SHP77 (cell line): Measurements from ENCODE around the gene ASB11.

Experiments used
- DNase-seq, 2 experiments: peaks; one replicate each; lab custom pipeline; 2025; lab: John Stamatoyannopoulos, UW

ASB11 gene

GRCh38 chrX:15315509-15315908 lies at the start of gene ASB11:
Gene ASB11, minus strand, starts transcription at chrX:15315640. Its CDS starts 35 bp downstream, at chrX:15315605.
- DNase-seq, result no peak

DNA sequence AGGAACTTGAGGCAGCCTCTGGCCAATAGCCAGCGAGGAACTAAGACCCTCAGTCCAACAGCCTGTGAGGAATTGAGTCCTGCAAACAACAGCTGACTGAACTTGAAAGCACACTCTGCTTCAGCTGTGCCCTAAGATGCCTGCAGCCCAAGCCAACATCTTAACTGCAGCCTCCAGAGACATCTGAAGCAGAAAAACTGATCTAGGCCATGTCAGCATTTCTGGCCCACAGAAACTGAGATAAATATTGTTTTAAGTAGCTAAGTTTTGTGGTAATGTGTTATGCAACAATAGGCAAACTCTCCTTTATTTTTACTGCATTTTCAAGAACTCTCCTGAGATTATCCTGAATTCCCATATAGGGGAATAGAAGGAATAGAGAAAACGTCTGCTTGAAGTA lies 44.3 kb upstream of the ASB11 start:
- DNase-seq, result no peak

- no peak for DNase-seq
Measured at GRCh38 chrX:15358533-15358932, 43.1 kb upstream of the ASB11 start.

DNA sequence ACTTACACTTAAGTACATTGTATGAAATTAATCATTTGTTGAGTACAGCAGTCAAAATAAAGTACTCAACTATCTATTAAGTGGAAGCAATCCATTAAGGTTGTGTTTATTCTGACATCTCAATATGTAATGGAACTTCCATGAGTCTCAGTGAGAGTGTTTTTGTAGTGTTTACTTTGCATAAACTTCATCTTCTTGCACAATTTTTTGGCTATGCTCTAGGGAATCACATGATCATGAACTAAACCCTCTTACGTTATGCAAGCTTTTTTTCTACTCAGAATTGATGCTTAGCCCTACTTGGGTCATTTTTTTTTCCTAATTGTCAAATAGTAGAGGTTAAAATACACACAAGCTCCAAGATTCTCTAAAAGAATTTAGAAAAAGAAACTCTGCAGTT lies 41.0 kb upstream of the ASB11 start:
- DNase-seq, result no peak

- DNase-seq, result no peak
Measured at GRCh38 chrX:15350329-15350996, 35.0 kb upstream of the ASB11 start.

DNA sequence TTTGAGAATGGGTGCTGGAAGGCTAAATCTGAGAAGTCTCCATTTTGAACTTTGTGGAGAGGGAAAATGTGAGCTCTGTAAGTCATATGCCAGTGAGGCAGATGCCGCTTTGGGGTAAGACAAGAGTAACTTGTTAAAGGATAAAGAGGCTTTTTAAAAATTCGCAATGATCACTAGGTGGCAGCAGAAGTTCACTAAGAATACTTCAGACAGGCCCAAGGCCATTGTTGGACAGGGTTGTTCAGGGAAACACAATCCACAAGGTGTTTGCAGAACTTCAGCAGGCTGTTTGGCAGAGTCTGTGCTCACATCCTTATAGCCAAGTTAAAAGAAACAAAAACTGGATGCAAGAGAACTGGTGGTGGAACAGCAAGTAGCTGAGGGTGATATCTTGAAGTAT lies 33.6 kb upstream of the ASB11 start:
- DNase-seq, result peak; percentile 23 to 41

DNA sequence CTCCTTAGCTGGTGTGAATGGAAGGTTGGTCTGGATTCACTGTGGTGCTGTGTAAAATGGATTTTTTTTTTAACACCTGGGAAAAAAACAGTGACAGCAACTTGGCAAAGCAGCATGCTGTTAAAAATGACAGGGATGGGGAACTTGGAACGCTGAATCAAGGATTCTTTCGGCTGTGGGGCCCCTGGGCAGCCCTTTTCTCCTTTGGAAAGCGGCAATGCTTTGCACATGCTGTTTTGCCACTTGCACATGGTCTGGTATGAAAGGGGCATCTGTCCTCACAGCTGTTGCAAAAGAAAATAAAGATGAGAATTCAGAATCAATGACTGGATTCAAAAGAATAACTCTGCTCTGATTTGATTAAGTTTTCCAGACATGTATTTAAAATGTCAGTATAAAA lies 30.5 kb upstream of the ASB11 start:
- DNase-seq, result no peak

DNA sequence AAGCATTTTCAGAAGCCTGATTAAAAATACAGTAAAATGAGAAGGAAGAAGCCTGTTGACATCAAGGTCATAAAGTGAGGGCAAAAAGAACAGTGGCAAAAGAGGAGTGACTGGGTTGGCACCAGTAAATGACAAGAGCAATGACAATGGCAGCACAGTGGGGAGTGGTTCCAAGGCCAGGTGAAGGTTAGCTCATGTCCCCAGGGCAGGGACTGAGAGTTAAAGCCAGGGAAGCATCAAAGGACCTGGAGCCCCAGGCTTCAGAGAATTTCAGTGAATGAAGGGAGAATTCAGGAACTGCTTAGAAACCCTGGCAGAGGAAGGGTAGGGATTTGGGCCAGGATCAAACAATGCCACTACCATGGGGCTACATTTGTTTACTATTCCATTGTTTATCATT lies 28.7 kb upstream of the ASB11 start:
- no peak for DNase-seq

GRCh38 chrX:15343075-15343476 lies 27.6 kb upstream of the ASB11 start:
- no peak for DNase-seq

DNA sequence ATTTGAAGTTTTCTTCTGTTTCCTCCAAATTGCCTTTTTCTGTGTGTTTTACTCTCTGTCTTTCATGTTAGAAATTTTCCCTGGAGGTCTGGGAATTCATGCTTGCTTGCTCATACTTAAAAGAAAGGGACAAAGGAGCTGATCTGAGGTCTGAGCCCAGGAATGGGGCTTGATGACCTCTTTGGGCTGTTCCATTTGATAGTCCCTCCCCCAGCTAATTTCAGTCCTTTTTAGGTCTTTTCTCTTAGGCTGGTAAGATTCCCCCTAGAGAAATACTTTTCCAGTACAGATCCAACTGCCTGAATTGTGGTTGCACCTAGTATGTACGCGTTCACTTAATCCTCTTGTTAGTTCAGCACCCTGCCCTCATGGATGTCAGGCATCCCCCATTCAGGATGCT lies 25.4 kb upstream of the ASB11 start:
- no peak for DNase-seq

GRCh38 chrX:15336023-15336413 lies 20.6 kb upstream of the ASB11 start:
- DNase-seq, result peak; percentile 14 to 17

DNA sequence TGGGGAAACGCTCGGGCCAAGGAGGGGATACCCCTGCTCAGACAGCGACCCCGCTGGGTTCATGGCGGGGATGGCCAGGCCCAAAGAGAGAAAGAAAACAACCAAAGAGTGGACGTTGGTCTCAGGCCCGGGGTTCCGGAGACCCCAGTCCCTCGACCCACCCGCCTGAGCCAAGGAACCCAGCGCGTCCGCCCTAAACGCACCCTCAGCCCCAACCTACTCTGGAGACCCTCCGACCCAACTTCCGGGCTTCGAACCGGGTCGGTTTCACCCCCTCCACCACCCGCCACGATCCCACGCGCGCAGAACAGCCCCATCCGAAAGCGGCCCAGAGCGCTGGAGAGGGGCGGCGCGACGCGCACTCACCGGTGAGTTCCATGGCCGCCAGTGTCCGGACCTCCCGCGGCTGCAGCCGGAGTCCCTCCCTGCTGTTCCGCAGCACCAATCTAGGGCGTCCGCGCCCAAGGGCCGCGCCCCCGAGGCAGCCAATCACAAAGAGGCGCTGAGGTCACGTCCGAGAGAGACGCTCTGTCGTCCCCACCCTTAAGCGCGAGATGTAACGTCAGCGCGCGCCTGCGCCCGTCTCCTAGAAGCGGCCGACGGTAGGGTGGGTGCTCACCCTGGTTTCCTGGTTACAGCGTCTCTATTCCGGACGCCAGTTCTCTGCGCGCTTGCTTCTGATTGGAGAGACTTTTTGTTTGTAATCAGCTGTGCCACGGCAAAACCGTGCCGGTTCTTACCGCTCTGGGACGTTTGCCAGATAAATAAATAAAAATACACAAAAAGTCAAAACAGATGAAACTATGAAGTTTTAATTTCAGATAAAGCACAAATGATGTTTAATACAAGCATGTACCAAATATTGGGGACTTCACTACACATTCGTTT lies 19.9 kb upstream of the ASB11 start, which contains the start of gene PIGA:
Gene PIGA (minus strand): TSS at position 389 of the 888 bp plus-strand sequence. CDS start 3,593 bp downstream, outside the sequence.
- peak; percentile 89 to 93 for DNase-seq

GRCh38 chrX:15334561-15334960 lies 19.1 kb upstream of the ASB11 start:
- DNase-seq, result no peak

DNA sequence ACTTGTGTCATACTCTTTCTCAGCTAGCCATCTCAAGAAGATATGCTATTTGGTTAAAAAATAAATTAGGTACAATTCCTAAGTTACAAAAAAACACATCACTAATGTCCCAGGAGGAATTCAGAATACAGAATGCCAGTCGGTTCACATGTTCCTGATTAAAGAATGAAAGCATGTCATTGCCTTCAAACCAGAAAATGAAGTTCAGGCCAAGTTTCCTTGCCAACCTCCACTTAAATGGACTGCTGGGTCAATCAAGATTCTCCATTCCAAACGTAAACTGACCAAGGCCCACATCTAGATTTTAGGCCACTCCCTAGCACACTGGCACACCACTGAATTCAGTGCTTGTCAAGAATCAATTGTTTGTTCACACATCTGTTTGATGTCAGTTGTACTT lies 13.4 kb upstream of the ASB11 start:
- no peak for DNase-seq

GRCh38 chrX:15328131-15328530 lies 12.7 kb upstream of the ASB11 start:
- DNase-seq, result no peak

- no peak for DNase-seq
Measured at GRCh38 chrX:15322472-15322871, 7.0 kb upstream of the ASB11 start.

GRCh38 chrX:15322072-15322471 lies 6.6 kb upstream of the ASB11 start:
- DNase-seq, result no peak

GRCh38 chrX:15321447-15321846 lies 6.0 kb upstream of the ASB11 start:
- DNase-seq, result no peak

GRCh38 chrX:15320297-15320696 lies 4.9 kb upstream of the ASB11 start:
- no peak for DNase-seq

DNA sequence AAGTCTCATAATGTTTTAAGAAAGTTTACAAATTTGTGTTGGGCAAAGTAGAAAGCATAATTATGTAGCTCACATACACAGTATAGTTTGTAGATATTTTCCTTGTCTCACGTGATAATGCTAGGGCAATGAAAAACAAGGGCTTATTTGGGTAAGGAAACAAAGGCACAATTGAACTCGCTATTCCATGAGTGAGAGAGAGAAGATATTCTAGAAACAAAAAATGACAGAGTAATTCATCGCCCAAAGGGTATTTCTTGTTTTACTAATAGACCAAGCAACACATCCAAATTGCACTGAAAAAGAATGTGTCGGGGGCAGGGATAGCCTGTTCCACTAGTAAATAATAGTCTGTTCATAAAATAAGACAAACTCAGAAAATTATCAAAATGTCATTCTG lies 3.6 kb upstream of the ASB11 start:
- no peak for DNase-seq

DNA sequence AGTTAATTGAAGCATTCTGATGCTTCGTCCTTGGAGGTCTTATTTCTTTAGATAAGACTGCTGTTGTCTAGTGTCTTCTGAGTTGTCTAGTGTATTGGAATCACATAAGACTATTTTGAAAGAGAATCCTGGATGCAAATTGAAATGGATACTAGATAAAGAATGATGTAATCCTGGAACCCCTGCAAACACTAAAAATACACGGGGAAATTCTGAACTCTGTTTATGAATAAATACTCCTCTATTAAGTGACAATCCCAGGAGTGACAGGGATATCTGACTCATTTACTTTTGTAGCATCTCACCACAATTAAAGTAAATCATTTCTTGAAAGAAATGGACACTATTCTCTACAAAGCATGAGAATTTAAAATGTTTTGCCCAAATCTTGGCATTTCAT lies 968 bp downstream of the ASB11 start:
- no peak for DNase-seq

DNA sequence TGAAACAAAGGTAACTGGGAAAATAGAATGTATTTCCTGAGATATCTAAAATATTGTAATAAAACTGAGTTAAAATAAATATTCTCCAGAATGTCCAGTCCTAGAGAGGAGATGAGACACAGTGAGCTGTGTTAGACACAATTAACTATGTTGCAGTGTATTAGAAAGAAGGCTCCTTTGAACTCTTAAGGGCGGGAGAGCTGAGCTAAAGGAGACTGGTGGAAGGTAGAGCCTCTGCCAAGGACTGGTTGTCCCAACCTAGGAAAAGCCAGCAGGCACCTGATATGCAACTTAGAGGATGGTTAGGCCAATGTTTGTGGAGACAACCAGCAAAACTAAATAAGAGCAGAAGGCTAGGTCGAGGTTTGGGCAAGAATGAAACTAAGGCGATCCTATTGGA lies 4.3 kb downstream of the ASB11 start:
- no peak for DNase-seq

DNA sequence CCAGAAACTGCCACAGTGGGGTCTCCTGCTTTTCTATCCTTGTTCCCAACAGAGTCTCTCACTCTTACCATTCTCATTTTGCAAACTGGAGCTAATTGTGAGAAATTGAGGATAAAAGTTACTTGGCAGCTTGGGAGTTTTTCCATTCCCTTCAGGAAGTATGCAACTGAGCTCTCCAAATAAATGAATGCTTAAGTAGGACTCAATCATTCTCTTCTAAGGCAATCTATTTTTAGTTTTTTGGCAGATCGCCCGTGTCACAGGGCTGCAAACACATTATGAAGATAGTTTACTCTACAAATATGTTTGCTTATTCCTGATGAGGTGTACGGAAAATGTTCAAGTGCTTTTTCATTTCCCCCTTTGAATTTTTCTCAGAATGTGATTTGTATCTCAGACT lies 5.3 kb downstream of the ASB11 start:
- DNase-seq, result no peak
